HTR-8/SVneo (cell line): ENCODE results near the gene ALDOB.

Experiments
- DNase-seq: peaks from one replicate; pipeline ENCODE4 v3.0.0; 2011; ENCODE audit warnings: low spot score, mixed read lengths; ENCODE audit not compliant: insufficient read length
- FAIRE-seq: peaks from 2 replicates; lab custom pipeline; 2011; peaks lifted over from hg19 to GRCh38; lab: Jason Lieb, UNC

The ALDOB gene

DNA sequence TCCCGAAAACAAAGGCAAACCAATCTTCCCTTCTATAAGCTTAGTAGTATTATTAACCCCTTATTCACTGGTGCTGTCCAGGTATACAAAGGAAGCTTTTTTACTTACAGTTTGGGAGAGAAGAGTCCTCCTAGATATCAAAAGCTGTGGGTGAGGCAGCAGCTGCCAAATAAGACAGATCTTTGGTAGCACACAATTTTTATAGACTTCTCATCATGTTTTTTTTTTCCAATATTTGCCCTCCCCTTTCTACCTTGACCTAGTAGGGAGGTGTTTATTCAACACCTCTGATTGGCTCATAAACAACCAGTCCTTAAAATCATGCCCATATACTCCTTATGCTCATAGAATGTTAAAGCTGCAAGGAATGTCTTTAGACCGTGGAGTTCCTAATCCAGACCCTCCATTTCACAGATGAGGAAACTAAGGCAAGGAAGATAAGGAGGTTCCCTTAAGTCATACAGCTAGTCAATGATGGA lies at the start of gene ALDOB:
ALDOB (minus strand) TSS at position 174 of the 479 bp plus-strand sequence. CDS start 4,887 bp downstream, outside the sequence.
- FAIRE-seq: no peak
- no peak for DNase-seq

DNA sequence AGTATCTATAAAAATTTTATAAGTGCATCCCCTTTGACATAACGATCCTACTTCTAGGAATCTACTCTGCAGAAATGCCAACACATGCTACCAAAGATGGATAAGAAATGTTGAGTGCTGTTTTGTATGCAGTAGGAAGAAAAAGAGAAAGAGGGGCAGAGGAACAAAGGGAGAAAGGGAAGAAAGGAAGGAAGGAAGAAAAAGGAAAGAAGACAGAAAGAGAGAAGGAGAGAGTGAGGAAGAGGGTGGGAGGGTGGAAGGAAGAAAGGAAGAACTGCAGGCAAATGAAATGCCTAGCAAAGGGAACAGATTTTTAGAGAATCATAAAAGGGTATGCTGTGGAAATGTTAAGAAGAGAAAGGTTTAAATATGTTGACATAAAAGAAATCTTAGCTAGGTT lies 48.5 kb upstream of the ALDOB start:
- DNase-seq (no peak), FAIRE-seq (no peak)

DNA sequence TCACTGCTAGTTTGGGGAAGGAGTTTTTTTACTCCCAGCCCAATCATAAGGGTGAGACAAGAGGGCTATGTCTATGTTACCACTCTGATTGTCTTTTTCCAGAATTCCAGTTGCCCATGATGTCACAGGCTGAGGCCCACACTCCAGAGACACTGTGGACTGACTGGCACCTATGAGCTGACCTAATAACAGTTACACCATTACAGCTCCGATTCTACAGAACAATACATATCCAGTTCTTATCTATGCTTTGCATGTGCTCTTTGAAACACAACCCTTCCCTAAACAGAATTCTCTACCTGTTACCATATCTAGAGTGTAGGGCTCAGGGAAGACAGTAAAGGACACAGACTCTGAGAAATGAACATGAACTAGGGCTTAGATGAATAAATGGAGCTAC lies 45.7 kb upstream of the ALDOB start:
- FAIRE-seq: no peak
- no peak for DNase-seq

DNA sequence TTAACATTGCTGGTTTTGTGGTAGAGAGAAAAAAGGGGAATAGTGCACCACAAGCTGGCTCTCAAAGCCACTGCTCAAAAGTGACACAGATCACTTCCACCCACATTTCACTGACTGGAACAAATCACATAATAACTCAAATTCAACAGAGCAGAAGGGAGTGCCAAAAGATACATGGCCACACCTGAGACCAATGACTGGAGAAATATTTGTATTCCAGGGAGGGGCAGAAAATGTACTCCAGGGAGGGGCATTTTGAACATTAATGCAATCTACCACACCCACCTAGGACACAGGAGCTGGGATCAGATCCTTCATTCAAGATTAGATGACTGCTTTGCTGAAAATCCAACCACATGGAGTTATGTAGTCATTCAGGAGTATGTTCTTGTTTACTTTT lies 44.8 kb upstream of the ALDOB start:
- no peak for FAIRE-seq
- DNase-seq: no peak

DNA sequence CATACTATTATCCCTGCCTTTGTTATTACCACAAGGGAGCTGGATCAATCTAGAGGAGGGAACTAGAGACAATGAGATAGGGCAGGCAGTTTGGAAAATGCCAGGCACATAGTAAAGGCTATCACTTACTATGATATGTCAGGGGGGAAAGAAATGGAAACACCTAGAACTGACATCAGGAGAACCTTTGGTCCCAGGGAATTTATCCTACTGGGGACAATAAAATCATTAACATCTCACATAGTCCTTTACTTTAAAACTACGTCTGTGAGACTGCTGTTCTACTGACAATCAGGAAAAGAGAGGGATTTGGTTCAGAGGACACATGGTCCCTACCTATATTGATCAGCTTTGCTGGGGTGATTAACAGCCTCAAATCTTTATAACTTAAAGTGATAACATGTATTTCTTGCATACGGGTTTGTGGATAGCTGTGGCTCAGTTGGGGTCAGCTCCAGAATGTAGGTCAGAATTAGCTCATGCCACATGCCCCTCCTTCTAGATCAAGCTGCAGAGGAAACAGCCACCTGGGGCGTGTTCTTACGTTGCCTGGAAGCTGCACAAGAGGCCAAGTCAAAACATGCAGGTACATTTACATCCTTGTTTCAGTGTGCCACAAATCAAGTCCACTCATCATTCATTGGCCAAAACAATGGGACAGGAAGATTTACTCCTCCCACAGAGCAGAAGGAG lies 43.9 kb upstream of the ALDOB start:
- FAIRE-seq: no peak
- DNase-seq: no peak

DNA sequence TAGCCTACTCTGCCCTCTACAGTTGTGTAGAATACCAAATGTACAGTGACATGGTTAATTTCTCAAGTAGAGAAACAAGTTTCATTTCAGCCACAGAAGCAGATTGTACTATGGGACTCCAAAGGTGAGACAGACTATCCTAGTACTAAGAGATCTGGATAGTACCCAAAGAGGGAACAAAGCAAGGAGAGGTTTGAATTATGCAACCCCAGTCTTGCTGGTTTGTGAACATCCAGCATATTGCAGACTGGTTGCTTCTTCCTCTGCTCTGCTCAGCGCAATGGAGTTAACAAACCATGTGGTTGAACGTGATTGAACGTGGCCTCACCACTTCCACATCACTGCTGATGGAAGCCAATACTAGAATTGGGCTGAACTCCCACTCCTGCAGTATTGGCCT lies 43.3 kb upstream of the ALDOB start:
- FAIRE-seq: no peak

DNA sequence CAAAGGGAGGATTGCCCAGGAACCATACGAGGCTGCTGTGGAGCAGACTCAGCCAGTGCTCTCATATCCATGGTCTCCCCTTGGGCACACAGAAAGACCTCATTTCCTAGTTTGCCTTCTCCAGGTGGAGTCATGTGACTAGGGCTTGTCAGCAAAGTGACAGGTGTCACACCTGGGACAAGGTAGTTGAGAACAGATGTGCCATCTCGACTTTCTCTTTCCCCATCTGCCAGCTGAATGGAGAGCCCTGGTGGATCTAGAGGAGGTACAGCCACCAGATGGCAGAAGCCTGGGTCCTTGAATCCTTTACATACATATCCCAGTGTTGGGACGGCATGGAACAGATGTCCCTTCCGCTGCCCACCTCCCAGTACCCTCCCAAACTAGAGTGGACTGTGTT lies 42.9 kb upstream of the ALDOB start:
- DNase-seq: no peak
- FAIRE-seq: no peak

More for the DNA sequence above, 43.3 kb upstream of the ALDOB start:
- no peak for DNase-seq

DNA sequence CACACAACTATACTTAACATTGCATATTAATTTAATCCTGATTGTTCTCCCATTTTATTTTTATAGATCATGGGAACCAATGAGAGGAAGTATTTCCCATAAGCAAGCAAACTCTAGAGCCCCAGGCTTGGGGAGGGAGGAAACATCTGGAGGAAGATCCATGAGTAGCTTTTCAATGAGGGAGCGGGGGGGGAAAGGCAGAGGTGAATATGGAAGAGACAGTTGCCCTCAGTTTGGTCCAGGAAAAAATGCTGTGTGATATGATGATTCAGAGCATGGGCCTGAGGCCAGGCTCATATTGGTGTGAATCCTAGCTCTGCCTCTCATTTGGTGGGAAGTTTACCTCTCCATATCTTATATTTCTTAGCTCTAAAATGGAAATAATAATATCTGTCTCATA lies 42.2 kb upstream of the ALDOB start:
- no peak for FAIRE-seq
- no peak for DNase-seq

DNA sequence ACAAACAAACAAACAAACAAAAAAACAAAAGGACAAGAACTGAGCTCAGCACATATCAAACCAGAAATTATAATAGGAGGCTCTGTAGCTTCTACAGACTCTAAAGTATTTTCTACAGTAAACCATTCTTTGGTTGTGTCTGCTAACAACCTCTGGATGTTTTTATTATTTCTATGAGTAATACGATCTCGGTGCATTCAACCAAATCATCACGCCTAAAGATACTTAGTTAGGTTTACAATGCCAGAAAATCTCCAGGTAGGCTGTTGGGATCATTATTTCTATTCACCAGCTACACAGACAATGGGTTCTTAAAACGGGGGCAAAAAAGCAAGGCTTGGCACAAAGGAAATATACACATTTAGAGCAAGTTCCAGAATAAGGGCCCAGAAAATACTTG lies 41.6 kb upstream of the ALDOB start:
- FAIRE-seq: no peak

DNA sequence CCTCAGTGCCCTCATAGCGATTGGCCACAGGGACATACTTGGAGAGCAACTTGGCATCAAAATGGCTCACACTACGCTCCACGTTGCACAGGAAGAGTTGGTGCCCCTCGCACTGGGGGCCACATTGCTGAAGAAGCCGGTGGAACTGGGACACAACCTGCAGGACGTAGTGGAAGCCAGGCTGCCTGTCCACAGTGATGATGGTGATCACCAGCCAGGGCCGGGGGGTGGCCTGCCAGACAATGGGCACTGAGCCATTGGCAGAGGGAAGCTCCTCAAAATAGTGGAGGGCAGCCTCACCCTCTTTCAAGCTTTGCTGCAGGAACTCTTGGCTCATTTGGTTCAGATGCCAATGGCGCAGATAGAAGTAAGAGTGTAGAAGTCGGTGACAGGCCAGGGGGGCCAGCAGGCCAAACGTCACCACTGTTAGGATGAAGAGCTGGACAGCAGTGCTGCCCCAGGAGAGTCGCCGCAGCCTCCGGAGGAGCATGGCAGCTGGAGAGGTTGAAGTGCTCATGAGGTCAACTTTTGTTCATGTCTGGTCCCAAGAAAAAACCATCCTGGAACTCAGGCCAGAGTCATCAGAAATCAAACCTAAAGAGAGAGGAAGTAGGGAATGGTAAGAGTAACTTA lies 41.1 kb upstream of the ALDOB start:
- FAIRE-seq (no peak), DNase-seq (no peak)

More for the DNA sequence above, 41.6 kb upstream of the ALDOB start:
- DNase-seq: no peak

DNA sequence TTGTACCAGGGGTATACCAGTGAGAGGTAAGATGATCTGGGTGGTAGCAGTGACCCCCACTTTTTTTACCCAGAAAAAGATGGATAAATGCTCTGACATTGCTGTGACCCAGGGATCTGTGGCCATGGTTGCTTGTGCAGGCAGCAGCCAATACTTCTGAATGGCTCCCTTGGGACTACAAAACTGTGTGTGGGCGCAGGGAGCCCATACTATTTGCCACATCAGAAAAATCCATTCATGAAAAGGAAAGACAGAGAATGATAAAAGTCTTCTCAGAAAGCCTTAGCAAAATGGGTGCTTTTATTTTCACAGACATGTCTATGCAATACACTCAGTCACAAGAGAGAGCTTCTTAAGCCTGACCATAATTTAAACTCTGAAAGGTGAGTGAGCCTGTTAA lies 37.3 kb upstream of the ALDOB start:
- no peak for FAIRE-seq
- no peak for DNase-seq

DNA sequence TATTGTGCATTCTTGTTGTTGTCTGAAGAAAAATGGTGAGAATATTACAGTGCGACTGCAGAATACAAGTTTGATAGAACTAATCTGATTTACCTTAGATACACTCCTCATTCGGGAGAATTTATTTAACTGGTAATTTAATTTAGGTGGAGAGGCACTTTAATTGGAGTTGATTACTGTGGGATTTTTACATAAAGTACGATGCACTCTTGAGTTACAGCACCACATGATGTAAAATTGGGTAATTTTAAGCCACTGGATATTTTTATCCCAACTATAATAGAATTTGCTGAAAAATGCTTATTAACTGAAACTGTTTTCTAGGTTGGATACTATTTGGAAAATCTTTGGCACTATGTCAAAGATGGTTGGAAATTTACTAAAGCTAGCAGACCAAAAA lies 35.4 kb upstream of the ALDOB start:
- FAIRE-seq: no peak
- DNase-seq: no peak

DNA sequence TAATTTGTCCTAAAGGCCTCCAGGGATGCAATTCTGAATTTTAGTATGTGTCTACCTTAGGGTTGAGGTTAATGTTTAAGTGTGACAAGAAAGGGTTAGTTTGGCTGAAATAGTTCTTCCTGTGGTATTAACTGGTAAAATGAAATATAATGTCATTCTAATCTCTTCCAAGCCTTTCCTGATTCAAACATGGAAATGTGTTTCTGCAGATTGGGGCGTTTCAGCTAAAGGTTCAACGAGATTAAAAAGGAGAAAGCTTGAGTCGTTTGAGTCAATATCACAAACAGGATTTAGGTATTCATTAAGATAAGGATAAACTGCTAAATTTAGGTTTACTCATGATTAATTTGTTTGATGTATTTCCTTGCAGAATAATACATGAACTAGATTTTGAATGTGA lies 34.4 kb upstream of the ALDOB start:
- no peak for DNase-seq
- FAIRE-seq: no peak

DNA sequence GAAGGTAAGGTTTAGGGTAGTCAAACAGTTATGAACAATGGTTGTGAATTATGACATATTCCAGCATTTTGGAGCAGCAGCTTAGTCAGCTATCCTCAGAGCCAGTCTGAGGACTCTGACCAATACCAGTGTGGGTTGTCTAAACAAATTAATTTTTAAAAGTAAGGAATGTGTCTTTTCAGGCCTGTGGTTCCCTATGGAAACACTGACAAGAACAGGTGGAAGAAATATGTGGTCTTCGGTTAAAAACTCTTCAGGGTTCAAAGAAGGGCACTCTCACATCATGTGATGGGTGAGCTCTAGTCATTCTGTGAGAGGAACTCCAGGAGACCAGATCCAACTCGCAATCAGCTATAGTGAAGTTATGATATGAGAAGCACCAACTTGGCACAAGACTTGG lies 33.5 kb upstream of the ALDOB start:
- DNase-seq: no peak
- no peak for FAIRE-seq

DNA sequence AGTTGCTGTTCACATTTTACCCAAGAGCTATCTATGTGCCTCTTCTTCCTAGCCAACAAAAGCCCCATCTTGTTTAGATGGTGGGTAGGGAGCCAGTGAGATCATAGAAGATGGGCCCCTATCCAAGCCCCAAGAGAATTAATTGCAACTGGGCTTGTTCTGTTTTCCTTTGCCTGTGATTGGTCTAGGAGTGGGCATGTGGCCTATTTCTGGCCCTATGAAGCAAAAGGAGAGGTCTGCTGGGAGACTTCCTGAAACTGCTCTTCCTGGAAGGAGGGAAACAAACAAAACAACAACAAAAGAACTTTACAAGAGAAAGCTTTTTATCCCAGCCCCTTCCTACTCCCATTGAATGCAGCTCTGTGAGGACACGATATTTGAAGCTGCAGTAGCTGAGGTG lies 32.5 kb upstream of the ALDOB start:
- no peak for DNase-seq
- FAIRE-seq: no peak

DNA sequence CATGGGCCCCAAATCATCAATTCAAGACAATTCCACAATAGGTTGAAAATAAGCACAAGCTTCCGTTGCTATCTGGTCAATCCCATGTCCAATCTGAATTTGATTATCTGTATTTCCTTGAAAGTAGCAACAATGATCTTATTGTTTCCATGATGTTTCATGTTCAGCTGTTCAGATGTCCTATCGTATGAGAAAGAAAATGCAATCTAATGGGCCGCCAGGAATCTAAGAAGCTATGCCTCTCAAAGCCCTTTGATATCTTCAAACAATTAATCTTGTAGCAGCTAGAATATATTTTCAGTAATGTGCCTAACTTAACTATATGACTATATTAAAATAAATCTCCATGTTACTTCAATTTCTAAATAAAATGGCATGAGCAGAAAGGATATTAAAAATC lies 32.1 kb upstream of the ALDOB start:
- FAIRE-seq: no peak
- DNase-seq: no peak

DNA sequence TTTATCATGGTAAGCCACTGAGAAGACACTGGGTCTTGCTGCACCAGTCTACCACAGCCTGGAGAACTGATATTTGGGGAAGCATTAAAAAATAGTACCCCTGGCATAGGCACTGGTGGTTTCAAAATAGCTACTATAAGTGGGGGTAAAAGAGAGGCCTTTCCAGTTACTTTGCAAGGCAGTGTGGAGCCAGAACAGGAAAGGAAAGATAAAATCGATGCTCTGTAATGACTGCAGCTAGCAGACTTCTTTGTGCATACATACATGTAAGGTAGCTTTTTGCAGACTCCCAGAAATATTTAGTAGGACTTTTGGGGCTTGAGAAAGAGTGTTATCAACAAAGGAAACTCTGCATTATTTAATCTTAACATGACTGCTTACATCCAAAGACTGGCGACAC lies 31.3 kb upstream of the ALDOB start:
- FAIRE-seq: no peak
- DNase-seq: no peak

DNA sequence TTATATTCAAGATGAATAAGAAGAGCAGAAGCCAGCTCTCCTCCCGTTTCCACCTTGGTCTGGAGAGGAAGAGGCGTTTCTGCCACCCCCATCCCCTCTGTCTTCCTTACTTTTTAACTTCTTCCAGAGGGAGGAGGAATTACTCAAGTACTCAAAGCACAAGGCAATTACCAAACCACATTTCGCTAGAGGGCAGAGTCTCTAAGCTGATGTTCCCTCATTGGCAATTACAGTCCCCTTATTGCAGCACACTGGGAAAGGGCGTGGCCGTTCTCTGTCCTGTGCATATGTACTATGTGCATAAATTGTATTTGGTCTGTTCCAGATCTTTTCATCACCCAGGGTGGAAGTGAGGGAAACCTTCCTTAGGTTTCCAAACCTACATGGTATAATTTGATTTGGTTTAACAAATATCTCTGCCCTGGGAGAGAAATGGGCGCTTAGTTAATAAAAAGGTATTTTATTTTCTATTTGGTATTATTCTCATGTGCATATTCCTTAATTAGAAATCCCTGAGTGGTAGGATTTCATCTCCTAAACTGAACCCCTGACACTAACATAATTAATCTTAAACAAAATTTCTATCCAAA lies 29.8 kb upstream of the ALDOB start:
- FAIRE-seq (no peak), DNase-seq (peak; percentile 14)

DNA sequence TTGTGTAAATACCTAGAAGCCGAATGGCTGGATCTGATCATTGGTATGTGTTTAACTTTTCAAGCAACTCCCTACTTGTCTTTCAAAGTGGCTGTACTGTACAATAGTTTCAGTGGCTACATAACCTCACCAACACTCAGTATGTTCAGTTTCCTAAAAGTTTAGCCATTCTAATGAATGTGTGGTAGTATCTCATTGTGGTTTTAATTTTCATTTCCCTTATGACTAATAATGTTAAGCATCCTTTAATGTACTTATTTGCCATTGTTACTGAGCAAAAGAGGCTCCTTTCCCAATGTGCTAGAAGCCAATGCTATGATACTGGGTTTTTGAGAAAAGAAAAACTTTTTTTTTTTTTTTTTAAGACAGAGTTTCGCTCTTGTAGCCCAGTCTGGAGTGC lies 27.8 kb upstream of the ALDOB start:
- no peak for FAIRE-seq
- no peak for DNase-seq

DNA sequence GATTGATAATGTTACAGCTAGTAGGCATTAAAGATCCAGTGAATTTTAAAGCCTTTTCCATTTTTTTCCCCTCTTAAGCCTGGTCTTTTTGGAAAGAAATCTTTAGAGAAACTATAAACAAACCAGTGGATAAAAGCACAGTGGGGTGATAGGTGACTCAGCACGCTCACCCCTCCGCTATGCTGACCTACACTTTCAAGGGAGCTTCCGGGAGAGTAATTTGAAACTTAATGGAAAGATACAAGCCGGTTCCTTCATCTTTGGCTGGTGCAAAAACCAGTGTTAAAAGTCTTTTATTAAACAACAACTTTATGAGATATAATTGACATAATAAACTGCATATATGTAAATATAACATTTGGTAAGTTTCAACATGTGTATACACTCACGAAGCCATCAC lies 27.0 kb upstream of the ALDOB start:
- DNase-seq: peak; percentile 26
- no peak for FAIRE-seq

DNA sequence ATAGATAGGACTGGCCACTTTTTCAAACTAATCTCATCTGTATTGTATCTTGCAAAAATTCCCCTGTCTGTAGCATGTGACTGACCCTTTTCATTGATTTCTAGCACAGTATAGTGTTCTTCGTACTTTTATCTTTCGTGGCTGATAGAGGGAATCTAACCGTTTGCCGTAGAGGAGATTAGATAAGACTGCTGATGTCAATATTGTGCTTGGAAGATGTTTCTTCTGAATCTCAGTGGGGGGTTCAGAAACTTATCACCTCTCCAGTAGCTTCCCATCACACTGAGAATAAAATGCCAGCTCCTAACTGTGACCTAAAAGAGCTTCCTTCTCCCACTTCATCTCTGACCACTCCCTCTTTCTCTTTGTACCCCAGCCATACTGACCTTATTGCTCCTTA lies 25.4 kb upstream of the ALDOB start:
- no peak for DNase-seq
- FAIRE-seq: no peak
